ENCODE data around the gene SOX6.

Gene SOX6

GRCh38 chr11:15957234-15957633, 399.1 kb downstream of the SOX6 start:
- no peak for DNase-seq (ENCODE audit: low read depth)

DNA sequence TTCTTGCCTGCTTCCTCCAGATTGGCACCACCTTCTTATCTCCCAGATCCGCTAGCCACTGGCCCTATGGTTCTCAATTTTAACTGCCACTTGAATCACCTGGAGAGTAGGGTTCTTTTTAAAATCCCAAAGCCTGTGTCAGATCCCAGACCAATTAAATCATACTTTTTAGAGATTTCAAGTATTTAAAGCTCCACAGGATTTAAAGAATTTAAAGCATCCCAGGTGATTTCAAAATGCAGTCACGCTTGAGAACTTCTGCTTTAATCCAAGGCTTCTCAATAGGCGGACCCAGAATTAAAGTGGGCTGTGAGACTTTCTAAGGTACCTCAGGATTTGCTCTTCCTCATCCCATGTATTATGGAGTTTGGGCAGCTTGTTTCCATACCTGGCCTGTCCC, 400.0 kb downstream of the SOX6 start:
- no peak for DNase-seq (ENCODE audit: low read depth)

DNA sequence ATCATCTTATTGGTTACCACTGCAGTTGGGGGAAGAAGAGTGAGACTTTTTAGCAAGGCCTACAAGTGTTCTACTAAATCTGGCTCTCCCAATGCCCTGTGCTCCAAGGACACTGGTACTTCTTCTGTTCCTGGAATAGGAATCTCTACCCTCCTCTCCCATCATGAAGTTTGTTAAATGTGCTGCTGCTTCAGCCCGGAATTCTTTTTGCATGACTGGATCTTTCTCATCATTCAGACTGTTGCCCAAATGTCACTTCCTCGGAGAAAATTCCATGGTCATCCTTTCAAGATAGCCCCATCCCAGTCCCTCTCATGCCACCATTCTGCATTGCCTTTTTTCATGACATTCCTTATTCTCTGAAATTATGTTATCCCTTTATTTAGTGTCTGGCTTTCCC, 400.8 kb downstream of the SOX6 start:
- DNase-seq (ENCODE audit: low read depth): no peak

DNA sequence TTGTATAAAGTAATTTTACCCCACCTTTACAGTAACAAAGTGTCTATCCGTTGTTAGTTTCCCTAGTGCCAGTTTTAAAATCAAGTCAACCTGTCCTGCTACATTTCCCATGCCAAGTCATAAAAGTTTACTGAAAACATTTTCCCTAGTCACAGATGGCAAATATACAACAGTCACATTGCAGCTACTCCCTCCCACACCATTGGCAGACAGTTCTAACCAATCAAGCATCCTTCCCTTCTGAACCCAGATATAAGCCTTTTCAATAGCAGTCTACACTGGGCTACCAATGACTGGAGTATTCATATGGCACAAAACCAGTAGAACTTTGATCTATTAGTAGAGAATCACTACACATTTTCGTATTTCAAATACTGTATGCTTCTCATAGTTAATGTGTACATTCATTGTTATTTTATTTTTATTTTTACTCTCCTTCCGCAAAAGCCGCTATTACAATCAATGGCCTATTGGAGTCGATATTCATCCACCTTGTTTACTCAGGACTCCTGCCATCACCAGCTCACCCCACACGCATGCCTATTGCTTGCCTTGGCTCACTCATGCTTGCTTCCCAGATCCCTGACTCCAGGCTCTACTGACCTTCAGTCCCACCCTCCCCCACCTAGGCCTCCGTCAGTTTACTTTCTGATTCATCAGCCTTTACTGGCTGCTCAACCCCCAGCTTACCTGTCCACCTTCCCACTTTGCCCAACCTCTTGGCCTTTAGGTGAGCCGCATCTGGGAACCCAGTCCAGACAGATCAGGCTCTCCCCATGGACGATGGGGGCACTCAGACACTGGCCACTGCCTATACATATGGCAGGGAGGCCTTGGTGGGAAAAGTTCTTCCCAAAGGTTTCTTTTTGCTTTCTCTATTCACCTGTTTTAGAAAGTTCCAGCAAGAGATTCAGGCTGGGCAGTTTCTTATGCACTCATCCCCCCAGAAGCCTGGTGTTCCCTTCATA, 408.4 kb downstream of the SOX6 start:
- DNase-seq (ENCODE audit: low read depth): no peak

- no peak for DNase-seq (ENCODE audit: low read depth)
These were observed 410.6 kb downstream of the SOX6 start for GRCh38 chr11:15945726-15946125.

DNA sequence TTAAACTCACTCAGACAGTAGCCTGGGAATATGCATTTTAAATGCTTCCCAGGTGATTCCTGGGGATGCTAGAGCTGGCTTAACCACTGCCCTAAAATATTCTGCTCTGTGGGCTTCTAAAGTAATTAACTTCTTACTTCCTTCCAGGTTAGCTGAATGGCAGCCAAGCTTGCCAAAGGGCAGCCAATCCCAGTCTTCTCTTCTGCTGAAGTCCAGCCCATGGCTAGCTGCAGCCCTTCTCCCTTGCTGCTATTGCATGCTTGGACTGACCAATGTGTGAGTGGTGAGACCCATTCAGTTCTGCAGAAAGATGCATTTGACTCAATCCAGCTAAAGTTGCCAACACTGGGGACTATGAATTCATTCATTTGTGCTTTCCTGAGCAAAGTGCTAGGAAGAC, 411.9 kb downstream of the SOX6 start:
- DNase-seq (ENCODE audit: low read depth): no peak

- DNase-seq (ENCODE audit: low read depth): no peak
These were observed 412.7 kb downstream of the SOX6 start for GRCh38 chr11:15943418-15944197.

DNA sequence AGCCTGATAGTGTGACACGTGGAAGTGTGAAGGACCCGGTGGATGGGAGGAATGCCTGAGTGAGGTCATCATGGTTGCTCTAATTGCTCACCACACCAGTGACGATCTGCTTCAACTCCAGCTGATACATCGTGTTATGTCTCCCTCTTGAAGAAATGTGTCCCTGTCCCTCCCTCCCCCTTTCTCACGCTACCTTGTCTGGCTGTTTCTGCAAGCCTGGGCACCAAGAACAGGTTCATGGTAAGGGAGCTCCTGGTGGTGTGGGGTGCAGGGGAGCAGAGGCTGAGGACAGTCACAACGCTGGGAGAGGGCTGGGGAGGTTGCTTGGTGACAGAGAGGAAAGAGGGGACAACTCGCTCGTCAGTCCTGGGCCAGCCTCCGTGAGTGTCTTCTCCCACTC, 413.4 kb downstream of the SOX6 start:
- no peak for DNase-seq (ENCODE audit: low read depth)

GRCh38 chr11:15942126-15942525, 414.2 kb downstream of the SOX6 start:
- no peak for DNase-seq (ENCODE audit: low read depth)

GRCh38 chr11:15941206-15941770, 415.1 kb downstream of the SOX6 start:
- peak; percentile 2 for DNase-seq (ENCODE audit: low read depth)

- no peak for DNase-seq (ENCODE audit: low read depth)
These were observed 415.7 kb downstream of the SOX6 start for GRCh38 chr11:15940462-15941205.

GRCh38 chr11:15938983-15939382, 417.4 kb downstream of the SOX6 start:
- DNase-seq (ENCODE audit: low read depth): no peak

- no peak for DNase-seq (ENCODE audit: low read depth)
These were observed 418.2 kb downstream of the SOX6 start for GRCh38 chr11:15938121-15938611.

DNA sequence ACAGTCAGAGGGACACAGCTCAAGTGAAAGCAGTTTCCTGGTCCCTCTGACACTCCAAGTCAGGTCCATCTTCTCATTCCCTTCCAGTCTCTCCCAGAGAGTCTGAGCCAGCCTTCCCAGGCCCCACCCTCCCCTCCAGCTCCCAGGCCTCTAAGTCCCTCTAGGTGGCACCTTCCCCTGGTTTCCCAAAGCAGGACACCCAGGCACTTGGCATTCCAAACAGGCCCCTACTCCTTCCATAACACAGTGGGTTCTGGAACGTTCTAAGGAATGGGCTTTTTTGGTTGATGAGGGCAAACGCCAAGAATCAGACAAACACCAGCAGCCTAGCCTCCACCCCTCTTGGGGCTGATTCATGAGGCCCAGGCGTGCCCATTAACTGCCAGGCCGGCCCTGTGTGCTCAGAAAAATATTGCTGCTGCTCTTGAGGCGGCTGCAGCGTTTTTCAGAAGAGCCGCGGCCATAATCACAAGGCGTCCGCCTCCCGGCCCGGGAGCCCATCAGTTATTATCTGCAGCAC, 418.7 kb downstream of the SOX6 start:
- DNase-seq (ENCODE audit: low read depth): no peak

GRCh38 chr11:15936011-15936410, 420.3 kb downstream of the SOX6 start:
- DNase-seq (ENCODE audit: low read depth): no peak

DNA sequence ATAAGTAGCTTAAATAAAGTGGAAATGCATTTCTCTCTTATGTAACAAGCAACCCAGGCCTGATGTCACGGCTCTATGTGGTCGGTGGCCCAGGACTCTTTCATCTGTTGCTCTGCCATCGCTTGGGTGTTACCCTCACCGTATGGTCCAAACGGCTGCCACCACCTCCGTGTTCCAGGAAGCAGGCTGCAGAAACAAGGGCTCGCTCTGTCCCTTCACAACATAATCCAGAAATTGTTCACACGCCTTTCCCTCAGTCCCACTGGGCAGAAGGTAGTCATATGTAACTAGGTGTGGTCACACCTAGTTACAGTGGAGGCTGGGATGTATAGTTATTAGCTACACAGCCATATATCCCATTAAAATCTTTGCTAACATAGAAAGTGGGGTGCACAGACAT, 421.0 kb downstream of the SOX6 start:
- no peak for DNase-seq (ENCODE audit: low read depth)

DNA sequence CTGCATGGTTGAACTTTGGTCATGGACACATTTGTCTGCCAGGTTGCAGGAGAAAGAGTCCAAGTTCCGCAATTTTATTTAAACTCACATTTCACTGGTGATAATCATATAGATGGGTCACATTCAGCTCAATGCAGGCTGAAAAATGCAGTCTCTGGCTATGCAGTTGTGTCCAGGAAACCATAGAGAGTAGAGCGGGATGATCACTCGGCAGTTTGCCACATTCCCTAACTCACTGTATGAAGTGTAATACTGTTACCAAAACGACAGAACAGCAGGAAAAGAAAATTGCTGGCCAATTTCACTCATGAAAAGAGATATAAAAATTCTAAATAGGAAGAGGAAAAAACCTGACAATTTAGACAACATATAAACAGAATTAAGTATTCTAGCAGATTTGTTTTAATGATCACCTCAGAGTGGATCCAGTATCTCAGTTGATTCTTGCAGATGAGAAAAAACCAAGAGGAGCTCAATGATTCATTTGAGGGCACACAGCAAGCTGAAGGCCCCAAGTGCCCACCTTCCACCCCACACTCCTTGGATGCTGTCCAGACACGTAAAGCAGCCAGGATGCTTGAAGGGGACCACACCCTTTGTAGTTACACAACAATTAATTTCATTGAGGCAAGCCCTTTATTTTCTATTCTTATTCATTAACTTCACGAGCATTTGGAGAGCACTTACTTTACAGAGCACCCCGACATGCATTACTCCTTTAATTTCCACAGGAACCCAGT, 422.3 kb downstream of the SOX6 start:
- DNase-seq (ENCODE audit: low read depth): no peak

DNA sequence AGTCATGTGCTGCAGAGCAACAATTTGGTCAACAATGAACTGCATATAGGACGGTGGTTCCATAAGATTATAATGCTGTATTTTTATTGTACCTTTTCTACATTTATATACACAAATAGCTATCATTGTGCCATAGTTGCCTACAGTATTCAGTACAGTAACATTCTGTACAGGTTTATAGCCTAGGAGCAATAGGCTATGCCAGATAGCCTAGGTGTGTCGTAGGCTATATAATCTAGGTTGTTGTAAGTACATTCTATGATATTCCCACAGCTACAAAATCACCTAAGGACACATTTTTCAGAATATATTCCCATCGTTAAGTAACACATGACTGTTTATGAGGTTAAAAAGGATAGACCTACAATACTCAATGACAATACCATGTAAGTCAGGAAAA, 423.9 kb downstream of the SOX6 start:
- DNase-seq (ENCODE audit: low read depth): no peak

- no peak for DNase-seq (ENCODE audit: low read depth)
These were observed 424.8 kb downstream of the SOX6 start for GRCh38 chr11:15931497-15931896.

DNA sequence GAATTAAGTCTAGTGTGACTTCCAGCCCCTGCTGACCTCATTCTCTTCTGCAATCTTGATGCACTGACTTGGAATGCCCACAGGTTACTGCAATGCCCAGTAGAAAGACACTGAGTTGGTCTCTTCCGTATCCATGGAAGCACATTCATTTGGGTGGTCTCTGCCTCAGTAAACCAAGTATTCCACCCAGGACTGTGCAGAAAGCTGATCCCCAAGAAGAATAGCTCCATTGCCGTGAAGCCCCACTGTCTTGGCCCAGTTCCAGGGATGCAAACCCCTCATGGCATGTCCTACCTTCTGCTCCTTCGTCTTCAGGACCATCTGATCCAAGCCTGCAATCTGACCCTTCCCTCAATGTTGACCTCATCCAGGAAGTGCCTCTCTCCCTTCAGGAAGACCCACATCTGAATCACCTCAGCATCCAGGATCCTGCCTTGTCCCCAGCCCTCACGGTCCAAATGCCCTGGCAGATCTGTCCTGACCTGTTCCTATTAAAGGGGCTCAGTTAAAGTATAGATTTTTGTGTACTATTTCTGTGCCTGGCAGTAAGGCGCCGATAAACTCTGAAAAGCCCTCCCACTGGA, 425.8 kb downstream of the SOX6 start:
- DNase-seq (ENCODE audit: low read depth): no peak

Data from activated T-cell treated with anti-CD3 and anti-CD28 coated beads for 24 hours (primary cell).